ENCODE results near the gene TAOK3.

DNA sequence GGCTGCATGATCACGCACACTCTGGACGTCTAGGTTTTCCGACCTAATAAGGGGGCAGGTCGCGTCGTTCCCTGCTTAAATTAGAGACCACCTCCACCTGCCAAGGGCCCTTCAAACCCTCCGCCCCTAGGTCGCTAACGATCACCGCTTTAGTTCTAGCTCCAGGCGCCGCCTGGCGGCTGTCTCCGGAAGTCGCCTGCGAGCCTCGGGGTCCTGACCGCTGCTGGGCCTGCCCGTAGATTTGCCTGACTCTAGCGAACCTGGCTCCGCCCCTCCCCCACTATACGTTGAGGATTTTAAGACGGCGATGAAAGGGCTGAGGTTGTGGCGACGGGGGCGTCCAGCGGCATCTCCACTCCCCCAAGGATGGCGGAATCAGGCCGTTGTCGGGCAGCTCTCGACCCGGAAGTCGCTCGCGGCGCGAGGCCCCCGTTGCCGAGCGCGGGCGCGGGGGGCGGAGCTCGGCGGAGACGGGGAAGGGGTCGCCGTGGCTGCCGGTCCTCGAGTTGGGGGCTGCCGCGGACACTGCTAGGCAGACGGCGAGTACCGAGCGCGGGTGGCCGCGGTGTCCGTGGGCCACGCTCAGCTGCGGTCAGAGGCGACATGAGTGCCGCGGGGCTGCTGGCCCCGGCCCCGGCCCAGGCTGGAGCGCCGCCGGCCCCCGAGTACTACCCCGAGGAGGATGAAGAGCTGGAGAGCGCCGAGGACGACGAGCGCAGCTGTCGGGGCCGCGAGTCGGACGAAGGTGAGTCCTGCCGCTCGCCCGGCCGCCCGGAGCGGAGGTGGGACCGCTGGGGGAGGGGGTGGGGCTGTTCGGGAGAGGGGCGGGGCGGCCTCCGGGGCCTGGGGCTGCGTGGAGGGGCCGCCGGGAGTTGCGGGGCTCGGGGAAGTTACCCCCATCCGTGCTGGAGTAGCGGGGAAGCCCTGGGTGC lies 3.6 kb upstream of the TAOK3 start, which contains the start of gene SUDS3:
- TF ChIP-seq, protein P1, sequence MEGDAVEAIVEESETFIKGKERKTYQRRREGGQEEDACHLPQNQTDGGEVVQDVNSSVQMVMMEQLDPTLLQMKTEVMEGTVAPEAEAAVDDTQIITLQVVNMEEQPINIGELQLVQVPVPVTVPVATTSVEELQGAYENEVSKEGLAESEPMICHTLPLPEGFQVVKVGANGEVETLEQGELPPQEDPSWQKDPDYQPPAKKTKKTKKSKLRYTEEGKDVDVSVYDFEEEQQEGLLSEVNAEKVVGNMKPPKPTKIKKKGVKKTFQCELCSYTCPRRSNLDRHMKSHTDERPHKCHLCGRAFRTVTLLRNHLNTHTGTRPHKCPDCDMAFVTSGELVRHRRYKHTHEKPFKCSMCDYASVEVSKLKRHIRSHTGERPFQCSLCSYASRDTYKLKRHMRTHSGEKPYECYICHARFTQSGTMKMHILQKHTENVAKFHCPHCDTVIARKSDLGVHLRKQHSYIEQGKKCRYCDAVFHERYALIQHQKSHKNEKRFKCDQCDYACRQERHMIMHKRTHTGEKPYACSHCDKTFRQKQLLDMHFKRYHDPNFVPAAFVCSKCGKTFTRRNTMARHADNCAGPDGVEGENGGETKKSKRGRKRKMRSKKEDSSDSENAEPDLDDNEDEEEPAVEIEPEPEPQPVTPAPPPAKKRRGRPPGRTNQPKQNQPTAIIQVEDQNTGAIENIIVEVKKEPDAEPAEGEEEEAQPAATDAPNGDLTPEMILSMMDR (IDR thresholded peaks at IDR 0.05): peak; percentile 97 to 99 (median 99)
- TF ChIP-seq POLR2A (IDR thresholded peaks at IDR 0.05): peak; percentile 49

All from prostate gland (tissue), 2 donors.